GM10266 (cell line): Measurements from ENCODE around the gene KCNE4.

Experiments used
- DNase-seq: peaks from one replicate; pipeline ENCODE4 v3.0.0; 2012; ENCODE audit errors: extremely low spot score
- TF ChIP-seq, protein P1 (sequence below): IDR thresholded peaks from 2 replicates; pipeline ENCODE4 v1.5.1; 2012; ENCODE audit warnings: mild to moderate bottlenecking, low read depth; ENCODE audit not compliant: control insufficient read depth, insufficient read depth; ENCODE audit errors: missing control alignments

Gene KCNE4

DNA sequence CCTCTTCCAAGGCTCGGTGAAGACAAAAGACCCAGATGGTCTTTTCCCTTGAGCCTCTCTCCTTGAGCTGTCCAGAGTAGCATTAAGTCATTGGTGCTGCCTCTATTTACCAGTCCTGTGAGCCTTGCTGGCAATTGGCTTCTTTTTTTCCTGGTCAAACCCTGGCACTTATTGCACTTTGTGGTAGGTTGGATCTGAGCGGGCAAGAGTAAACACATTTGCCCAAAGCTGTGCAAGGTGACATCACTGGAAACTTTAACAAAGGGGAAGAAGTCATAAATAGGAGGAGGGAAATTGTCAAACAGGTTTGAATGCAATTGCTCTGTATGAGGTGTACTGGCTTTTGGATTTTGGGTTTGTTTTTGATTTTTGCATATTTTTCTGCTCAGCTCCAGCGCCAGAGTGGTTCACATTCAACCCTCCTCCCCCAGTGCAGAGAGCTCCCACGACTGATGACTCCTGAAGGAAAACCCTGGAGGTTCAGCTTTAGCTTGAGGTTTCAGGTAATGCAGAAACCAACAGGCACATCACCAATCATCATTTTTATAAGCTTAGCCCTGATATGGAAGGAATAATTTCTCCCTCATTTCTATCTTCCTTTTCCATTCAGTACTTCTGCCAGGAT lies 8.3 kb downstream of the KCNE4 start:
- TF ChIP-seq, protein P1, sequence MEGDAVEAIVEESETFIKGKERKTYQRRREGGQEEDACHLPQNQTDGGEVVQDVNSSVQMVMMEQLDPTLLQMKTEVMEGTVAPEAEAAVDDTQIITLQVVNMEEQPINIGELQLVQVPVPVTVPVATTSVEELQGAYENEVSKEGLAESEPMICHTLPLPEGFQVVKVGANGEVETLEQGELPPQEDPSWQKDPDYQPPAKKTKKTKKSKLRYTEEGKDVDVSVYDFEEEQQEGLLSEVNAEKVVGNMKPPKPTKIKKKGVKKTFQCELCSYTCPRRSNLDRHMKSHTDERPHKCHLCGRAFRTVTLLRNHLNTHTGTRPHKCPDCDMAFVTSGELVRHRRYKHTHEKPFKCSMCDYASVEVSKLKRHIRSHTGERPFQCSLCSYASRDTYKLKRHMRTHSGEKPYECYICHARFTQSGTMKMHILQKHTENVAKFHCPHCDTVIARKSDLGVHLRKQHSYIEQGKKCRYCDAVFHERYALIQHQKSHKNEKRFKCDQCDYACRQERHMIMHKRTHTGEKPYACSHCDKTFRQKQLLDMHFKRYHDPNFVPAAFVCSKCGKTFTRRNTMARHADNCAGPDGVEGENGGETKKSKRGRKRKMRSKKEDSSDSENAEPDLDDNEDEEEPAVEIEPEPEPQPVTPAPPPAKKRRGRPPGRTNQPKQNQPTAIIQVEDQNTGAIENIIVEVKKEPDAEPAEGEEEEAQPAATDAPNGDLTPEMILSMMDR = no peak
- no peak for DNase-seq

DNA sequence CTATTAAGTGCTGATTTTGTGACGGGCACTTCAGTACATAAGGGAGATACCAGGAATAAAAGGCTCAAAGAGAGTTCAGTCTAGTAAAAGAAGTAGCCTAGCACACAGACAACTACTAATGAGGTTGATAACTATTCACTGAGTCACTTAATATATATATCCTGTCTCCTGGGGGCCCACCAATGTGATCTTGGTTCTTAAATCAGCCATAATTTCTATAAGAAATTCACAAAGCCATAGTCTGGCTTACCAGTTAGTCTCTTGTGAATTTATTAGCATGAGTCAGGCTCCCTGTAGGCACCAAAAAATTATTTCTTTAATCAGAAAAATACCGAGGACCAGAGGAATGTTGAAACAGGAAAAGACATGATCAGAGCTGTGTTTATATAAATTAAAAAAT lies 10.4 kb downstream of the KCNE4 start:
- TF ChIP-seq, protein P1 = no peak
- DNase-seq = no peak

- TF ChIP-seq, protein P1 = no peak
- no peak for DNase-seq
Observed at GRCh38 chr2:223065107-223065506, 13.1 kb downstream of the KCNE4 start.

- TF ChIP-seq, protein P1 = no peak
- no peak for DNase-seq
Observed at GRCh38 chr2:223066721-223067120, 14.7 kb downstream of the KCNE4 start.

DNA sequence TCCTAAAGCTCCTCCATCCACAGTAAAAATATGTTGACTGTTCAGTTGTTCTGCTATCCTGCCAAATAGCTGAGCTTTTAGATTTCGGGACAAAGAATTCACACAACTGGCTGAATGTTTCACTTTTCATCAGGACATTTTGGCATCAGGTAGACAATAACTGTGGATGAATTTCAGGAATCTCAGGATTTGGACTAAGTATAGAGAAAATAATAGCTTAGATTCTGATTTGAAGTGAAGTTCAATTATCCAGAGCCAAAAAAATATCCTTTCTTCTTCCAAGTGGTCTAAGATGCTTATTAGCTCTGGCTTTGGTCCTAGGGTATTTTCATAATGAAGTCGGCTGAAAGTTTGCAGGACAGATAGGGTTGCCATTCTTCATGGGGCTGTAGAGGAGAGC lies 16.1 kb downstream of the KCNE4 start:
- no peak for DNase-seq
- TF ChIP-seq, protein P1 = no peak

- TF ChIP-seq, protein P1 = no peak
- DNase-seq = no peak
Observed at GRCh38 chr2:223069465-223069864, 17.5 kb downstream of the KCNE4 start.

DNA sequence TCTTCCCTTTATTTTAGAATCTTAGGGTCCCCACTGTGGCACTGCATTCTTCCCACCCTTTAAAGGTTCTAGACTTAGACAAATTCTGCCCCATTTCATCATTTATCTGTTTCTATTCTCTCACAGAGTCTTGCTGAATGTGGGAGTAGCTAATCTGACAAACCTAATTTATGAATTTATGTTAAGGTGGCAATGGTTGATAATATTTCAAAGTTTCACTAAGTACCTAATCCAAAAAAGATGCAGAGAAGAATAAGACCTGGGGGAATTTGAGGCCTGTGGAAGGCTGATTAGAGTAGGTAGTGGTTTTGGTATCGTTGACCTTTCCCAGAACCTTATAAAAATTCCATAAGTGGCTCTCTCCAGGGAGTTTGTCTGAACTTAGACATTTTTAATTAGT lies 18.0 kb downstream of the KCNE4 start:
- TF ChIP-seq, protein P1 = no peak
- DNase-seq = no peak
